Neutrophil (primary cell): ENCODE measurements around the gene RPTOR.

Experiments used
- H3K27ac ChIP-seq: fragments of 200-600 bp; sonication (generic); 2 replicates; pipeline ENCODE4 v1.5.1; 2016; ENCODE audit warnings: mild to moderate bottlenecking, moderate library complexity
- H3K27me3 ChIP-seq: fragments of 200-600 bp; sonication (generic); 2 replicates; pipeline ENCODE4 v1.6.0; 2016; ENCODE audit warnings: mild to moderate bottlenecking
- H3K36me3 ChIP-seq: fragments of 200-600 bp; sonication (generic); 2 replicates; pipeline ENCODE4 v1.5.1; 2017
- H3K4me1 ChIP-seq, 2 experiments: fragments of 200-600 bp in 1 of 2; sonication (generic) in 1 of 2; 1 replicate in 1 of 2; 2 replicates in 1 of 2; pipeline versions ENCODE4 v1.5.1 to v1.6.1; 2013 to 2016; ENCODE audit warnings: low read depth in 1 of 2, low read length in 1 of 2, mild to moderate bottlenecking in 1 of 2, moderate library complexity in 1 of 2; ENCODE audit not compliant: control insufficient read depth in 1 of 2, insufficient read depth in 1 of 2
- H3K4me3 ChIP-seq, 2 experiments: fragments of 200-600 bp in 1 of 2; sonication (generic) in 1 of 2; 1 replicate in 1 of 2; 2 replicates in 1 of 2; pipeline ENCODE4 v1.5.1; 2013 to 2016; ENCODE audit warnings: low read depth in 1 of 2, low read length in 1 of 2, mild to moderate bottlenecking in 1 of 2, moderate library complexity in 1 of 2
- H3K9me3 ChIP-seq: fragments of 200-600 bp; sonication (generic); 2 replicates; pipeline ENCODE4 v1.5.1; 2016
- TF ChIP-seq, protein P1 (sequence below): fragments of 200-600 bp; sonication (generic); IDR thresholded peaks from 2 replicates; pipeline ENCODE4 v1.5.1; 2016; ENCODE audit warnings: antibody characterized with exemption

RPTOR gene

DNA sequence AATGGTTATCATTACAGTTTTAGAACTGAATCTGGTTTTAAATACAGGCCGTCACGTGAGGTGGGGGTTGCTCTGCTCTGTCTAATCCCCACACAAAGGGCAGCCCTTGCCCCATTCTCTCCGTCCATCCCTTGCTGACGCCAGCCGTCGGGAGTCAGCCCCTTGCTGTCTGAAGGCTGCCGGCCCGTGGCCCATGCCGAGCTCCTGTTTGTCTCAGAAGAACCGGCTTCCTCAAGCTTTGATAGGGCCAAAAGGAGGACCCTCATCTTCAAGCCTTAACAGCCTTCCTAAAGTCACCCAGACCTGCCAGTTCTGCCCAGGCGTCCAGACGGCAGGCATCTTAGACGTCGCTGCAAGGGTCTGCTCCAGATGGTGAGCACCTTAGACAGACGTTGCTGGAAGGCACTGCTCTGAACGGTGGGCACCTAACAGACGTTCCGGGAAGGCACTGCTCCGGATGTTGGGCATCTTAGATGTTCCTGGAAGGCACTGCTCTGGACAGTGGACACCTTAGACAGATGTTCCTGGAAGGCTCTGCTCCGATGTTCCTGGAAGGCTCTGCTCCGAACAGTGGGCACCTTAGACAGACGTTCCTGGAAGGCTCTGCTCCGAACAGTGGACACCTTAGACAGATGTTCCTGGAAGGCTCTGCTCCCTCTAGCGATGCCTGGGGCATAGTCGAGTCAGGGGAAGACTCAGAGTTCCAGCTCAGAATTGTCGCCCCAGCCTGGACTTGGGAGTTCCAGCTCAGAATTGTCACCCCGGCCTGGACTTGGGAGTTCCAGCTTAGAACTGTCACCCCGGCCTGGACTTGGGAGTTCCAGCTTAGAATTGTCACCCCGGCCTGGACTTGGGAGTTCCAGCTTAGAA lies 411.9 kb downstream of the RPTOR start:
- no peaks in the 10 kb centered on the region for H3K9me3 ChIP-seq
- no peaks in the 10 kb centered on the region for H3K4me1 ChIP-seq
- H3K27me3 ChIP-seq, result no peaks in the 10 kb centered on the region
- no peak overlapping the region for H3K27ac ChIP-seq
- H3K4me3 ChIP-seq, result no peak overlapping the region
- TF ChIP-seq, protein P1, sequence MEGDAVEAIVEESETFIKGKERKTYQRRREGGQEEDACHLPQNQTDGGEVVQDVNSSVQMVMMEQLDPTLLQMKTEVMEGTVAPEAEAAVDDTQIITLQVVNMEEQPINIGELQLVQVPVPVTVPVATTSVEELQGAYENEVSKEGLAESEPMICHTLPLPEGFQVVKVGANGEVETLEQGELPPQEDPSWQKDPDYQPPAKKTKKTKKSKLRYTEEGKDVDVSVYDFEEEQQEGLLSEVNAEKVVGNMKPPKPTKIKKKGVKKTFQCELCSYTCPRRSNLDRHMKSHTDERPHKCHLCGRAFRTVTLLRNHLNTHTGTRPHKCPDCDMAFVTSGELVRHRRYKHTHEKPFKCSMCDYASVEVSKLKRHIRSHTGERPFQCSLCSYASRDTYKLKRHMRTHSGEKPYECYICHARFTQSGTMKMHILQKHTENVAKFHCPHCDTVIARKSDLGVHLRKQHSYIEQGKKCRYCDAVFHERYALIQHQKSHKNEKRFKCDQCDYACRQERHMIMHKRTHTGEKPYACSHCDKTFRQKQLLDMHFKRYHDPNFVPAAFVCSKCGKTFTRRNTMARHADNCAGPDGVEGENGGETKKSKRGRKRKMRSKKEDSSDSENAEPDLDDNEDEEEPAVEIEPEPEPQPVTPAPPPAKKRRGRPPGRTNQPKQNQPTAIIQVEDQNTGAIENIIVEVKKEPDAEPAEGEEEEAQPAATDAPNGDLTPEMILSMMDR, result no peak
- H3K36me3 ChIP-seq, result peaks cover 27% of the 10 kb centered on the region

DNA sequence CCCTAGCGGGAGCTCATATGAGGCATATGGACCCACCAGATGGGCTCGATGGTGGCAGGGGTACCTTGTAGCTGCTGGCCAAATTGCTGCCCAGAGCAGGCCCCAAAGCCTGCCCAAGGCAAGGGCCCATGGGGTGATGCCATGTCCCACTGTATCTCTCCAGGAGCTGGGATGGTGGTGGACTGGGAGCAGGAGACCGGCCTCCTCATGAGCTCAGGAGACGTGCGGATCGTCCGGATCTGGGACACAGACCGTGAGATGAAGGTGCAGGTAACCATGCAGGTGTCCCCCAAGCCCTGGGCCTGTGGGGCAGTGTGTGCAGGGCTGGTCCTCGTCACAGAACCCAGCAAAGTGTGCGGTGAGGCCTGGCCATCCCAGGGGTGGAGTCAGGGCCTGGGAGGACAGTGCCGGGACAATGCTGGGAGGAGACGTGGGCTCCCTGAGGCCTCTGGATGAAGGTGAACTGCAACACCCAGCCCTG lies 412.9 kb downstream of the RPTOR start:
- no peaks in the 10 kb centered on the region for H3K27me3 ChIP-seq
- no peak overlapping the region for H3K27ac ChIP-seq
- H3K4me1 ChIP-seq, result no peaks in the 10 kb centered on the region
- H3K9me3 ChIP-seq, result no peaks in the 10 kb centered on the region
- H3K4me3 ChIP-seq, result no peak overlapping the region
- H3K36me3 ChIP-seq, result peaks cover 21% of the 10 kb centered on the region
- TF ChIP-seq, protein P1, result no peak

DNA sequence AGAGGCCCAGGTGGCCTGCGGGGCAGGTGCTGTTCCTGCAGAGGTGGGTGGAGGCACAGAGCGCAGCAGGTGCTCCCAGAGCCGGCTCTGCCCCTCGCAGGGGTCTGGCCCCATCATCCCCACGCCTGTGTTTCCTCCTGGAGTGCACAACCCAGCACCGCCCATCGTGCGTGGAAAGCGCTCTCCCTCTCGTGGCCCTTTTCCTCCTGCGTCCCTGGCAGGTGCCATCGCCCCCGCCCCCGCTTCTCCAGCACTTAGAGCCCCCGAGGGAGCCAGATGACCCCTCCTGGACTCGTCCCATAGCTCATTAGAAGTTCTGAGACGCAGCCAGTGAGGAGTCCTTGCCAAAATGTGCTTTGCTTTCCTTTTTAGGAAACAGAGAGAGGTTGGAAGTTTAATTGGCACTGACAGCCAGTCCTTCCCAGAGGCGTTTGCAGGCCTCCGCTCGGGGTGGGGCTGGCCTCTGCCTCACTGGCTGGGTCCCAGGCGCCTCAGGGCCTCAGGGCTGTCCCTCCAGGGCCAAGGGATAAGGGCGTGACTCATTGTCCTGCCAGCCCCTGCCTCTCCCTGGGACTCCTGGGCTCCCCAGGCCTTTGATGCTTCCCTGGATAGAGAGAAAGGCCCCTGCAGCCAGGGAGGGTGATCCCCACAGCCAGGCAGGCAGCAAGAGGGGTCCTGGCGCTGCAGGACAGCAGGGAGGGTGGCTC lies 414.8 kb downstream of the RPTOR start:
- H3K36me3 ChIP-seq, result peaks cover 30% of the 10 kb centered on the region

DNA sequence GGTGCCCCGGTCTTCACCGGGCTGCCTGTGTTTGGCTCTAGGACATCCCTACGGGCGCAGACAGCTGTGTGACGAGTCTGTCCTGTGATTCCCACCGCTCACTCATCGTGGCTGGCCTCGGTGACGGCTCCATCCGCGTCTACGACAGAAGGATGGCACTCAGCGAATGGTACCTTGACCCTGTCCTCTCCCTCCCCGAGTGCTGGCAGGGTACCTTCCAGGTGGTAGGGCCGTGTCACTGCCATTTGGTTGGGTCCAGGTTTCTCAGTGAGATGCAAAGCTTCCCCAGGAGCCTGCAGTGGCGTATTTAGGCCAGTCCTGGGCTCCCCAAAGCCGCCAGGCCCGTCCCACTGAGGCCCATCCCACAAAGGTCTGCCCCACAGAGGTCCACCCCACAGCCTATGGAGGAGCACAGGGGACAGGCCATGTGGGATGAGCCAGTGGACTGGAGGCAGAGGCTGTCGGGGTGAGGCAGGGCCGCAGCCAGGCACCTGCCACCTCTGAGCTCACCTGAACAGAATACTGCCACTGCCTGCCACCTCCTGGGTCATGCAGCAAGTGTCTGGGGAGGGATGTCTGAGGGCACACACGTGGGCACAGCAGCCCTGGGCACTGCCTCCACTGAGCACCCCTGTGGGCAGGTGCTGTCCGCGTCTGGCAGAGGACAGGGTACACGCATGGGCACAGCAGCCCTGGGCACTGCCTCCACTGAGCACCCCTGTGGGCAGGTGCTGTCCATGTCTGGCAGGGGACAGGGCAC lies 415.6 kb downstream of the RPTOR start:
- peaks cover 38% of the 10 kb centered on the region for H3K36me3 ChIP-seq
- H3K4me3 ChIP-seq, result no peak overlapping the region
- H3K27ac ChIP-seq, result no peak overlapping the region

More for the DNA sequence above, 414.8 kb downstream of the RPTOR start:
- H3K4me3 ChIP-seq, result no peak overlapping the region
- H3K9me3 ChIP-seq, result no peaks in the 10 kb centered on the region
- H3K4me1 ChIP-seq, result no peaks in the 10 kb centered on the region
- no peaks in the 10 kb centered on the region for H3K27me3 ChIP-seq
- TF ChIP-seq, protein P1, result no peak
- no peak overlapping the region for H3K27ac ChIP-seq

More for the DNA sequence above, 415.6 kb downstream of the RPTOR start:
- no peaks in the 10 kb centered on the region for H3K27me3 ChIP-seq
- no peaks in the 10 kb centered on the region for H3K4me1 ChIP-seq
- no peaks in the 10 kb centered on the region for H3K9me3 ChIP-seq
- TF ChIP-seq, protein P1, result no peak
